NCI-H1048 (cell line): ENCODE data around the gene SDK2.
"Not testable (repeated sequence)": the region's sequence is repeated elsewhere in the genome, so short reads cannot be mapped to it uniquely, and the experiment has no call there.

ENCODE experiments used
- DNase-seq: peaks from one replicate; lab custom pipeline; 2025; lab: John Stamatoyannopoulos, UW

Gene SDK2

DNA sequence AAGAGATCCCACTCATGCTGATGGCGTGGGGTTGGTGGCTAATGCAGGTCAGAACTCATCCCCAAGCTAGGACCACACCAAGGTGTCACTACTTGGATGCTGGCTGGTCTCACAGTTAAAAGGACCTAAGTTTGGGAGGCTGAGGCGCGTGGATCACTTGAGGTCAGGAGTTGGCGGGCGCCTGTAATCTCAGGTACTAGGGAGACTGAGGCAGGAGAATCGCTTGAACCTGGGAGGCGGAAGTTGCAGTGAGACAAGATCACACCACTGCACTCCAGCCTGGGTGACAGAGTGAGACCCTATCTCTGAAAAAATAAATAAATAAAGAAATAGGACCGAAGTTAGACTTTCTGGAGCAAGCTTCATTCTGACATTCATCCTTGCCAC is 325.8 kb downstream of the SDK2 start:
- no peak for DNase-seq

GRCh38 chr17:73317513-73318426 is 326.5 kb downstream of the SDK2 start:
- DNase-seq, result no peak

- DNase-seq, result no peak
Measured at GRCh38 chr17:73316919-73317505, 327.2 kb downstream of the SDK2 start.

GRCh38 chr17:73315471-73315870 is 328.8 kb downstream of the SDK2 start:
- no peak for DNase-seq

- DNase-seq, result no peak
Measured at GRCh38 chr17:73313526-73314127, 330.6 kb downstream of the SDK2 start.

GRCh38 chr17:73312887-73313286 is 331.4 kb downstream of the SDK2 start:
- DNase-seq, result not testable (repeated sequence)

GRCh38 chr17:73311781-73312641 is 332.2 kb downstream of the SDK2 start, which contains the start of gene CDC42EP4:
Gene CDC42EP4 (minus strand): TSS chr17:73312001. CDS start chr17:73286500, 25,501 bp downstream.
- DNase-seq, result peak; percentile 87

GRCh38 chr17:73311428-73311780 is 332.8 kb downstream of the SDK2 start:
- no peak for DNase-seq

DNA sequence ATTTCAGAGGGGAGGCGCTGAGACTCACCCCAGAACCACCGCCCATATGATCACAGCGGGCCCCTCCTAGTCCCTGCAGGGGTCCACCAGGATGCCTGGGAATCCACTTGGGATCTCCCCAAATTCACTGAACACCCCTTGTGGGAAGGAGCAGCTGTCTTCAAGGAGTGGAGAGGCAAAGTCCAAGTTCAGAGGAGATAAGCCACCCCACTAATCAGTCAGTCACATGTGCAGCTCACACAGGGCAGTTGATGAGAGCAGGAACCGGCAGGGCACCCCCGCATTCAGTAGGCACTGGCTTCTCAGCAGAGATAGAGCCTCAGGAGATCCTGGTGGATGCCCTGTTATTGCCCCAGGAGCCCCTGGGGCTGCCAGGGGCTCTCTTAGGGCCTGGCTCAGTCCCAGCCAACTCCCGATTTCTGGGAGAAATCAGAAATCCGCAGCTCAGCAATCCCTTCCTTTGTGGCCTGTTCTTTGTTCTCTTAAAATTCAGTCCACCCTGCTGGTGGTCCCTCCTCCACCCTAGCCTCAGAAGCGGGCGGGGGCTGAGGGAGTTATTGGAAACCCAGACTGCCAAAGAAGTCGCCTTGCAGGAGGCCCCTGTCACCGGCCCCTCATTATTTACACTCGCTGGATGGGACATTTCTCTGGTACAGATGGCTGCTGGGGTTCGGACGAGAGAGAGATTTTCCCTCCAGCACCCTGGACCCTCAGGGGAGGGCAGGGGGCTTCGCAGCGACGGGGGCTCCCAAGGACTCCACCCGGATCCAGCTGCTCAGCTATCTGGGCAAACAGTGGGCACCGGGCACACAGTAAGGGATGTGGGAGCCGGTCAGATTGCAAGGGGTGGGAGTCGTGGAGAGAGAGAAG is 334.3 kb downstream of the SDK2 start:
- DNase-seq, result no peak

GRCh38 chr17:73308959-73309358 is 335.3 kb downstream of the SDK2 start:
- not testable (repeated sequence) for DNase-seq

GRCh38 chr17:73308017-73308823 is 336.0 kb downstream of the SDK2 start:
- DNase-seq, result no peak

GRCh38 chr17:73307130-73307529 is 337.1 kb downstream of the SDK2 start:
- no peak for DNase-seq

DNA sequence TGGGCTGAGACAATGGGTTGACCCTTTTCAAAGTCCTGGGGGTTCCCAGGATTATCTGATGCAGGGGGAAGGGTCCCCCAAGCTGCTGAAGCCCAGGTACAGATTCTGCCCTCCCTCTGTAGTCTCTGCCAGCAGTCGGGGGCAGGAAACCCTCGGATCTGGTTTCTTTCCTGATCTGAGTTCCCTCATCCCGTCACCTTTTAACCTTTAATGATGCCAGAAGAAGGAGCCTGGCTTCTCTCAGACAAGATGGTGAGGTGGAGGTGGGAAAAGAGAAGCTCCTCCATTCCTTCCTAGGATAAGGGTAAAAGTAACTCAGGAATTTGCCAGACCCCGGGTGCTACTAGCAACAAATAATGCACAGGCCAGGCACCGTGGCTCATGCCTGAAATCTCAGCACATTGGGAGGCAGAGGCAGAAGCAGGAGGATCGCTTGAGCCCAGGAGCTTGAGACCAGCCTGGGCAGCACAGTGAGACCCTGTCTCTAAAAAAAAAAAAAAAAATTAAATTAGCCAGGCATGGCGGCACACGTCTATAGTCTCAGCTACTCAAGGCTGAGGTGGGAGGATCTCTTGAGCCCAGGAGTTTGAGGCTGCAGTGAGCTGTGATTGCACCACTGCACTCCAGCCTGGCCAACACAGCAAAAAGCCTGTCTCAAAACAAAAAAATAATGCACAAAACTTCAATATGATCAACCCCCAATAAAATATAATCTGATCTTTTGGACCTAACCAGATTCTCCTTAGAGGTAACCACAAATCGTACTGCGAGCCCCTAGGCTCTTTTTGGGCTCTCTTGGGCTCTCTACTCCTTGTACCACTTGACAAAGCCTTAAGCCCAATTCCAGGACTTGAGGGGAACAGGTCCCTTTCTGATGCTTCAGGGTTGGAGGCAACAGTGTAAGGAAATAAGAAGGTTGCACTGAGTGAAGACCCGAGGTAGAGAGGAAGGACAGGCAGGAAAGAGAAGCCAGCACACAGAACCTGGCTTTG is 338.1 kb downstream of the SDK2 start:
- DNase-seq, result no peak

DNA sequence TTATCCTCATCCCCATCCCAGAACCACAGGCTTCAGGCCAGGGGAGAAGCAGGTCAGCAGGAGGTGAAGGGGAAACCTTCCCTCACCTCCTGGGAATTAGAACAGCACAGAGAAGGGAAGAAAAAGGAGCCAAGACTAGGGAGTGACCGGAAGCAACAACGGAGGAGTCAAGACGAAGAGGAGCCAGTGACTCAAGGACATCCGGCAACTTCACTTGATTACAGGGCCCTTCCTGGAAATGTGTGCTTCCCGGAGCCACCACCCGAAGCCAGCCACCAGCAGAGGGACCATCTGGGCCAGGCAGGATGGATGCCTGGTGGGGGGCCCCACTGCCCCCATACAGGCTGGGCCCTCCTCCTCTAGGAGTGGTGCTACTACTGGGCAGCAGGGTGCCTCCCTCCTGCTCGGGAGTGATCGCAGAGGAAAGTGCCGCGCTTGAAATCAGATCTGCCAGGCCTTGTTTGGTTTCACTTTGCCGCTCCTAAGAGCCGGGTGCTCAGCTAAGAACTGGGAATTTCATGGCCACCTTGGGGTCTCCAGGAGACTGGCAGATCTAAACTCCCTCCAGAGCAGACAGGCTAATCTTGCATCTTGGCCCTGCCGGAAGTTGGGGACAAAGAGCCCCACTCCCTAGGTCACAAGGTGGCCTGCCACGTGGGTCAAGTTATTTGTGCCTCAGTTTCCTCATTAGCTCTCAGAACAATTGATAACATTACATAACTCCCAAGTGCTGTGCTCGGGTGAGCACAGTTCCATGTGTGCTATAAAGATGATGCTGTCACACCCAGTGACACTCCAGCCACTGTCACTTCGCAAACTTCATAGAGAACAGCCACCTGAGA is 339.1 kb downstream of the SDK2 start:
- no peak for DNase-seq

- no peak for DNase-seq
Measured at GRCh38 chr17:73304438-73304837, 339.8 kb downstream of the SDK2 start.

DNA sequence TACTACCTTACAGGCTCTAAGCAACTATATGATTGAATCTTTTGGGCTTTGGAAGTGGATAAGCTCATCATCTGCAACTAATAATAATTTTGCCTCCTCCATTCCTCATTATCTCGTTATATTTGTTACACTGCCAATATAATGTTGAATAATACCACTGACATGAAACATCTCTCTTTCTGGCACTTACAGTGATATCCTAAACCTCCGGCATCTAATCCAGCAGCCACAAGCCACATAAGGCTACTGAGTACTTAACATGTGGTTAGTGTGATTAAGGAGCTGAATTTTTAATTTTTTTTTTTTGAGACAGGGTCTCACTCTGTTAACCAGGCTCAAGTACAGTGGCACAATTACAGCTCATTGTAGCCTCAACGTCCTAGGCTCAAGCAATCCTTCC is 342.1 kb downstream of the SDK2 start:
- DNase-seq, result no peak

DNA sequence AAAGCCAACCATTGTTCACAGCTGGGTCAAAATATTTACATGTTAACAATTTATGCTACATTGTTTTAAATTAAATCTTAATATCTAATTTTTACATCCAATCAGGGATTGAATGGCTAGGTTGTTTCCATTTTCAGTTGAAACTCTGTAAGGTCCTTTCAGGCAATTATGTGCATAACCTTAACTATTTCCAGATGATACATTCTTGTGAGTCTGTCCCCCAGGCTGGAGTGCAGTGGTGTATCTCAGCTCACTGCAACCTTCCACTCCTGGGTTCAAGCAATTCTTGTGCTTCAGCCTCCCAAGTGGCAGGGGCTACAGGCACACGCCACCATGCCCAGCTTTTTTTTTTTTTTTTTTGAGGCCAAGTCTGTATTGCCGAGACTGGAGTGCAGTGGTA is 342.9 kb downstream of the SDK2 start:
- DNase-seq, result no peak

DNA sequence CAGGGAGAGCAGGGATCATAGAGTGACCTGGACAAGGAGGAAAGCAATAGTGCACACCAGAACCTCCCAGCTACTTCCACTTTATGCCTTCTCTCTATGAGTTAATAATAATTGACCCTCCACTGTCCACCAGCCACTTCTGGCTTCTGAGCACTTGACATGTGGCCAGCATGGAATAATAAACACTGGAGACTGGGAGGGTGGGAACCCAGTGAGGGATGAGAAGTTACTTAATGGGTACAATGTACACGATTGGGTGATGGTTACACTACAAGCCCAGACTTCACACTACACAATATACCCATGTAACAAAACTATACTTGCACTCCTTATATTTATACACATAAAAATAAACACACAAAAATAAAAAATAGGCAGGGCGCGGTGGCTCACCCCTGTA is 343.9 kb downstream of the SDK2 start:
- DNase-seq, result no peak
